ENCODE results near the gene YIF1A.
A peak's percentile ranks its signal among the peaks of the same experiment; 100 is the strongest.

YIF1A gene

GRCh38 chr11:66331542-66332370, 42.8 kb upstream of the YIF1A start:
- no peak overlapping the region for H3K4me3 ChIP-seq (ENCODE audit: low read depth in 1 of 2, low read length in 2 of 2)
- H3K4me1 ChIP-seq (ENCODE audit: insufficient read depth, low read length): peaks cover 27% of the 10 kb centered on the region
- H3K9me3 ChIP-seq (ENCODE audit: low read length): no peaks in the 10 kb centered on the region
- no peaks in the 10 kb centered on the region for H3K36me3 ChIP-seq (ENCODE audit: insufficient read depth, low read length)
- H3K27me3 ChIP-seq (ENCODE audit: control insufficient read depth in 1 of 2, insufficient read depth in 2 of 2, low read length in 2 of 2): peaks cover 0 to 8% of the 10 kb centered on the region in 2 donors
- no peak overlapping the region for H3K9ac ChIP-seq (ENCODE audit: low read length)
- no peak overlapping the region for H3K27ac ChIP-seq (ENCODE audit: low read depth, low read length)

GRCh38 chr11:66330931-66331330, 42.0 kb upstream of the YIF1A start:
- Histone ChIP-seq H3K4me1 (ENCODE audit: insufficient read depth, low read length) (peaks cover 24% of the 10 kb centered on the region), H3K4me3 (ENCODE audit: low read depth in 1 of 2, low read length in 2 of 2) (no peak overlapping the region), H3K27me3 (ENCODE audit: control insufficient read depth in 1 of 2, insufficient read depth in 2 of 2, low read length in 2 of 2) (peaks cover 0 to 8% of the 10 kb centered on the region in 2 donors)

GRCh38 chr11:66329165-66329673, 40.3 kb upstream of the YIF1A start:
- Histone ChIP-seq H3K27me3 (ENCODE audit: control insufficient read depth in 1 of 2, insufficient read depth in 2 of 2, low read length in 2 of 2) (peaks cover 0 to 8% of the 10 kb centered on the region in 2 donors), H3K36me3 (ENCODE audit: insufficient read depth, low read length) (no peaks in the 10 kb centered on the region), H3K9ac (ENCODE audit: low read length) (no peak overlapping the region), H3K9me3 (ENCODE audit: low read length) (no peaks in the 10 kb centered on the region), H3K4me1 (ENCODE audit: insufficient read depth, low read length) (peaks cover 24% of the 10 kb centered on the region), H3K4me3 (ENCODE audit: low read depth in 1 of 2, low read length in 2 of 2) (no peak overlapping the region), H3K27ac (ENCODE audit: low read depth, low read length) (no peak overlapping the region)

More at GRCh38 chr11:66330931-66331330, 42.0 kb upstream of the YIF1A start:
- H3K9ac ChIP-seq (ENCODE audit: low read length): no peak overlapping the region
- H3K36me3 ChIP-seq (ENCODE audit: insufficient read depth, low read length): no peaks in the 10 kb centered on the region
- no peak overlapping the region for H3K27ac ChIP-seq (ENCODE audit: low read depth, low read length)
- H3K9me3 ChIP-seq (ENCODE audit: low read length): no peaks in the 10 kb centered on the region

GRCh38 chr11:66328302-66329144, 39.6 kb upstream of the YIF1A start:
- Histone ChIP-seq H3K9ac (ENCODE audit: low read length) (no peak overlapping the region), H3K4me3 (ENCODE audit: low read depth in 1 of 2, low read length in 2 of 2) (peak overlapping the region in 1 of 2 donors; percentile 10), H3K36me3 (ENCODE audit: insufficient read depth, low read length) (no peaks in the 10 kb centered on the region), H3K9me3 (ENCODE audit: low read length) (no peaks in the 10 kb centered on the region), H3K27ac (ENCODE audit: low read depth, low read length) (no peak overlapping the region), H3K27me3 (ENCODE audit: control insufficient read depth in 1 of 2, insufficient read depth in 2 of 2, low read length in 2 of 2) (peaks cover 0 to 5% of the 10 kb centered on the region in 2 donors), H3K4me1 (ENCODE audit: insufficient read depth, low read length) (peaks cover 24% of the 10 kb centered on the region)

GRCh38 chr11:66328031-66328301, 39.0 kb upstream of the YIF1A start:
- no peaks in the 10 kb centered on the region for H3K9me3 ChIP-seq (ENCODE audit: low read length)
- peaks cover 24% of the 10 kb centered on the region for H3K4me1 ChIP-seq (ENCODE audit: insufficient read depth, low read length)
- H3K4me3 ChIP-seq (ENCODE audit: low read depth in 1 of 2, low read length in 2 of 2): no peak overlapping the region
- H3K27ac ChIP-seq (ENCODE audit: low read depth, low read length): no peak overlapping the region
- no peaks in the 10 kb centered on the region for H3K36me3 ChIP-seq (ENCODE audit: insufficient read depth, low read length)
- no peak overlapping the region for H3K9ac ChIP-seq (ENCODE audit: low read length)
- no peaks in the 10 kb centered on the region for H3K27me3 ChIP-seq (ENCODE audit: control insufficient read depth in 1 of 2, insufficient read depth in 2 of 2, low read length in 2 of 2)

- H3K9me3 ChIP-seq (ENCODE audit: low read length): no peaks in the 10 kb centered on the region
- H3K27me3 ChIP-seq (ENCODE audit: control insufficient read depth in 1 of 2, insufficient read depth in 2 of 2, low read length in 2 of 2): no peaks in the 10 kb centered on the region
- no peak overlapping the region for H3K9ac ChIP-seq (ENCODE audit: low read length)
- peak overlapping the region; percentile 19 for H3K27ac ChIP-seq (ENCODE audit: low read depth, low read length)
- peaks cover 24% of the 10 kb centered on the region for H3K4me1 ChIP-seq (ENCODE audit: insufficient read depth, low read length)
- H3K4me3 ChIP-seq (ENCODE audit: low read depth in 1 of 2, low read length in 2 of 2): no peak overlapping the region
- H3K36me3 ChIP-seq (ENCODE audit: insufficient read depth, low read length): no peaks in the 10 kb centered on the region
Observed at GRCh38 chr11:66327171-66328030, 38.5 kb upstream of the YIF1A start.

- H3K9ac ChIP-seq (ENCODE audit: low read length): no peak overlapping the region
- H3K4me1 ChIP-seq (ENCODE audit: insufficient read depth, low read length): peaks cover 29% of the 10 kb centered on the region
- H3K36me3 ChIP-seq (ENCODE audit: insufficient read depth, low read length): no peaks in the 10 kb centered on the region
- H3K9me3 ChIP-seq (ENCODE audit: low read length): no peaks in the 10 kb centered on the region
- no peak overlapping the region for H3K4me3 ChIP-seq (ENCODE audit: low read depth in 1 of 2, low read length in 2 of 2)
- peak overlapping the region; percentile 19 for H3K27ac ChIP-seq (ENCODE audit: low read depth, low read length)
- no peaks in the 10 kb centered on the region for H3K27me3 ChIP-seq (ENCODE audit: control insufficient read depth in 1 of 2, insufficient read depth in 2 of 2, low read length in 2 of 2)
Observed at GRCh38 chr11:66326261-66327111, 37.5 kb upstream of the YIF1A start.

- Histone ChIP-seq H3K4me1 (ENCODE audit: insufficient read depth, low read length) (peaks cover 29% of the 10 kb centered on the region), H3K9ac (ENCODE audit: low read length) (no peak overlapping the region)
Observed at GRCh38 chr11:66325263-66325671, 36.3 kb upstream of the YIF1A start.

GRCh38 chr11:66324664-66325063, 35.7 kb upstream of the YIF1A start:
- H3K4me3 ChIP-seq (ENCODE audit: low read depth in 1 of 2, low read length in 2 of 2): no peak overlapping the region
- peaks cover 29% of the 10 kb centered on the region for H3K4me1 ChIP-seq (ENCODE audit: insufficient read depth, low read length)
- H3K27me3 ChIP-seq (ENCODE audit: control insufficient read depth in 1 of 2, insufficient read depth in 2 of 2, low read length in 2 of 2): no peaks in the 10 kb centered on the region
- H3K27ac ChIP-seq (ENCODE audit: low read depth, low read length): no peak overlapping the region
- no peaks in the 10 kb centered on the region for H3K9me3 ChIP-seq (ENCODE audit: low read length)
- no peak overlapping the region for H3K9ac ChIP-seq (ENCODE audit: low read length)
- H3K36me3 ChIP-seq (ENCODE audit: insufficient read depth, low read length): no peaks in the 10 kb centered on the region

More at GRCh38 chr11:66325263-66325671, 36.3 kb upstream of the YIF1A start:
- Histone ChIP-seq H3K27me3 (ENCODE audit: control insufficient read depth in 1 of 2, insufficient read depth in 2 of 2, low read length in 2 of 2) (no peaks in the 10 kb centered on the region), H3K9me3 (ENCODE audit: low read length) (no peaks in the 10 kb centered on the region), H3K36me3 (ENCODE audit: insufficient read depth, low read length) (no peaks in the 10 kb centered on the region), H3K27ac (ENCODE audit: low read depth, low read length) (no peak overlapping the region), H3K4me3 (ENCODE audit: low read depth in 1 of 2, low read length in 2 of 2) (no peak overlapping the region)

GRCh38 chr11:66323684-66324083, 34.7 kb upstream of the YIF1A start:
- Histone ChIP-seq H3K4me1 (ENCODE audit: insufficient read depth, low read length) (peaks cover 29% of the 10 kb centered on the region), H3K27me3 (ENCODE audit: control insufficient read depth in 1 of 2, insufficient read depth in 2 of 2, low read length in 2 of 2) (no peaks in the 10 kb centered on the region), H3K36me3 (ENCODE audit: insufficient read depth, low read length) (no peaks in the 10 kb centered on the region), H3K9me3 (ENCODE audit: low read length) (no peaks in the 10 kb centered on the region), H3K27ac (ENCODE audit: low read depth, low read length) (no peak overlapping the region), H3K4me3 (ENCODE audit: low read depth in 1 of 2, low read length in 2 of 2) (no peak overlapping the region), H3K9ac (ENCODE audit: low read length) (no peak overlapping the region)

Data from muscle layer of colon (tissue), 2 donors.